Endodermal cell (in vitro differentiated cells): ENCODE data around the gene SEMA6D. TPM values are rescaled to one million over a fixed set of nuclear protein-coding genes. Genes with fewer than 3 reads are reported as not detected.
A peak's percentile ranks its signal among the peaks of the same experiment; 100 is the strongest.

Experiments used
- DNase-seq: peaks from one replicate; pipeline ENCODE4 v3.0.0-alpha.2; 2017
- H3K27ac ChIP-seq: 2 replicates; pipeline ENCODE4 v1.5.1; 2013; ENCODE audit warnings: mild to moderate bottlenecking, low read depth, low read length, moderate library complexity
- H3K27me3 ChIP-seq: 2 replicates; pipeline ENCODE4 v1.6.1; 2013; ENCODE audit warnings: mild to moderate bottlenecking, low read length, moderate library complexity; ENCODE audit not compliant: insufficient read depth, control insufficient read depth, poor library complexity, severe bottlenecking
- H3K36me3 ChIP-seq: 2 replicates; pipeline ENCODE4 v1.7.0; 2013; ENCODE audit warnings: mild to moderate bottlenecking, low read length, moderate library complexity; ENCODE audit not compliant: control insufficient read depth, insufficient read depth
- H3K4me1 ChIP-seq: one replicate; pipeline ENCODE4 v1.7.0; 2013; ENCODE audit warnings: low read length; ENCODE audit not compliant: control insufficient read depth, insufficient read depth
- H3K4me3 ChIP-seq: 2 replicates; pipeline ENCODE4 v1.5.1; 2013; ENCODE audit warnings: mild to moderate bottlenecking, low read length, moderate library complexity
- H3K9ac ChIP-seq: 2 replicates; pipeline ENCODE4 v1.6.1; 2013; ENCODE audit warnings: mild to moderate bottlenecking, low read length, moderate library complexity; ENCODE audit not compliant: poor library complexity, severe bottlenecking; ENCODE audit errors: extremely low read depth
- H3K9me3 ChIP-seq: 2 replicates; pipeline ENCODE4 v1.6.1; 2013; ENCODE audit warnings: mild to moderate bottlenecking, low read length, moderate library complexity; ENCODE audit not compliant: control insufficient read depth
- H3K27ac Mint-ChIP-seq: 2 replicates; pipeline ENCODE4 v1.8.0; 2020; ENCODE audit warnings: mixed read lengths
- H3K27me3 Mint-ChIP-seq: 2 replicates; pipeline ENCODE4 v1.8.0; 2021; ENCODE audit warnings: mild to moderate bottlenecking, mixed read lengths; ENCODE audit not compliant: insufficient read depth
- H3K36me3 Mint-ChIP-seq: 2 replicates; pipeline ENCODE4 v1.8.0; 2020; ENCODE audit warnings: low read depth, mixed read lengths
- H3K4me1 Mint-ChIP-seq: 2 replicates; pipeline ENCODE4 v1.8.0; 2020; ENCODE audit warnings: mixed read lengths
- H3K4me3 Mint-ChIP-seq: 2 replicates; pipeline ENCODE4 v1.8.0; 2020; ENCODE audit warnings: mild to moderate bottlenecking, moderate library complexity, mixed read lengths
- H3K9me3 Mint-ChIP-seq: 2 replicates; pipeline ENCODE4 v1.8.0; 2020; ENCODE audit warnings: mild to moderate bottlenecking, mixed read lengths
- WGBS, 2 experiments: methylation state at CpG; one replicate each; pipeline versions ENCODE4 v1.1.5 to v1.1.7; 2013; ENCODE audit warnings: missing lambda C conversion rate in 2 of 2, mixed read lengths in 1 of 2; ENCODE audit not compliant: insufficient coverage in 1 of 2, insufficient read length in 1 of 2; 5-methylcytosine and 5-hydroxymethylcytosine counted together
- total RNA-seq, 2 donors: library from RNA; stranded (reverse); fragmentation: NEBNext Ultra II Directional in 1 of 2; extraction: Animal tissue kit (Norgen Biotek cat#: 25700) in 1 of 2; gene quantifications; 2 replicates in 1 of 2; 3 replicates in 1 of 2; pipeline ENCODE4 v1.2.1, GENCODE V29; 2021
- TF ChIP-seq, protein P1 (sequence below): fragments of 200-600 bp; sonication (generic); conservative IDR thresholded peaks from 2 replicates; pipeline ENCODE4 v1.5.0; 2021; ENCODE audit warnings: antibody characterized with exemption, mild to moderate bottlenecking

Gene SEMA6D
- total RNA-seq, 2 donors from 2014 or later: 23.6 to 48.7 TPM

GRCh38 chr15:47673232-47673761 is 44.0 kb upstream of the SEMA6D start:
- Mint-ChIP-seq H3K36me3 (no peaks in the 10 kb centered on the region), H3K4me1 (peaks cover 41% of the 10 kb centered on the region), H3K4me3 (peak overlapping the region; percentile 16), H3K9me3 (peaks cover 10% of the 10 kb centered on the region), H3K27ac (no peak overlapping the region), H3K27me3 (peaks cover 68% of the 10 kb centered on the region)
- H3K27ac ChIP-seq: peak overlapping the region; percentile 45
- H3K4me3 ChIP-seq: peak overlapping the region; percentile 48
- H3K9me3 ChIP-seq: peaks cover 16% of the 10 kb centered on the region
- DNase-seq: peak; percentile 61
- peaks cover 24% of the 10 kb centered on the region for H3K27me3 ChIP-seq
- H3K9ac ChIP-seq: no peak overlapping the region
- TF ChIP-seq, protein P1, sequence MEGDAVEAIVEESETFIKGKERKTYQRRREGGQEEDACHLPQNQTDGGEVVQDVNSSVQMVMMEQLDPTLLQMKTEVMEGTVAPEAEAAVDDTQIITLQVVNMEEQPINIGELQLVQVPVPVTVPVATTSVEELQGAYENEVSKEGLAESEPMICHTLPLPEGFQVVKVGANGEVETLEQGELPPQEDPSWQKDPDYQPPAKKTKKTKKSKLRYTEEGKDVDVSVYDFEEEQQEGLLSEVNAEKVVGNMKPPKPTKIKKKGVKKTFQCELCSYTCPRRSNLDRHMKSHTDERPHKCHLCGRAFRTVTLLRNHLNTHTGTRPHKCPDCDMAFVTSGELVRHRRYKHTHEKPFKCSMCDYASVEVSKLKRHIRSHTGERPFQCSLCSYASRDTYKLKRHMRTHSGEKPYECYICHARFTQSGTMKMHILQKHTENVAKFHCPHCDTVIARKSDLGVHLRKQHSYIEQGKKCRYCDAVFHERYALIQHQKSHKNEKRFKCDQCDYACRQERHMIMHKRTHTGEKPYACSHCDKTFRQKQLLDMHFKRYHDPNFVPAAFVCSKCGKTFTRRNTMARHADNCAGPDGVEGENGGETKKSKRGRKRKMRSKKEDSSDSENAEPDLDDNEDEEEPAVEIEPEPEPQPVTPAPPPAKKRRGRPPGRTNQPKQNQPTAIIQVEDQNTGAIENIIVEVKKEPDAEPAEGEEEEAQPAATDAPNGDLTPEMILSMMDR: no peak
- H3K4me1 ChIP-seq: peaks cover 23% of the 10 kb centered on the region
- WGBS, 2 experiments: 39 to 56% methylated on average over 3 to 5 of the region's 5 CpGs
- H3K36me3 ChIP-seq: no peaks in the 10 kb centered on the region

GRCh38 chr15:47674586-47675232 is 42.6 kb upstream of the SEMA6D start:
- TF ChIP-seq, protein P1: no peak
- Histone ChIP-seq H3K27me3 (peaks cover 11% of the 10 kb centered on the region), H3K9me3 (peaks cover 16% of the 10 kb centered on the region), H3K4me3 (no peak overlapping the region), H3K27ac (no peak overlapping the region), H3K36me3 (no peaks in the 10 kb centered on the region), H3K9ac (no peak overlapping the region), H3K4me1 (peaks cover 23% of the 10 kb centered on the region)
- Mint-ChIP-seq H3K27me3 (peaks cover 62% of the 10 kb centered on the region), H3K36me3 (no peaks in the 10 kb centered on the region), H3K4me3 (no peak overlapping the region), H3K27ac (no peak overlapping the region), H3K4me1 (peaks cover 41% of the 10 kb centered on the region), H3K9me3 (peaks cover 10% of the 10 kb centered on the region)
- WGBS, 2 experiments: 92 to 93% methylated on average over 7 to 8 of the region's 8 CpGs
- no peak for DNase-seq

DNA sequence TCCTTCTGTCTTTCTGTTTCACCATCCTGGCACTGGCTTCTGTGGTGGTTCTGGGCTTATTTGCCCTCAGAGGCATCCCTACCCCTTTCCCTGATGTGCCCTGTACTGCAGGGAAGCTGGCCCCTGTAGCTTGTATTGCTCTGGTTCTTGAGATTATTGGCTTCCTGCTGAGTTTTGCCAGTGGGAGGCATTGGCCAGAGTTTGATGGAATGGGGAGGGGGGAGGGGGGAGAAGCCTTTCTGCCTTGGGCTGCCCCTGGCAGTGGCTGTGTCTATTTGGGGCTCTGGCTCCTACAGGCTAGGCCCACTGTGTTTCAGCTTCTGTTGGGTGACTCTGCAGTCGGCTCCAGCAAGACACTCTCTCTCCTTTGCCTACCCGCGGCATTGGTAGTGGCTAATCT is 41.6 kb upstream of the SEMA6D start:
- Histone ChIP-seq H3K27me3 (peaks cover 9% of the 10 kb centered on the region), H3K9me3 (peaks cover 16% of the 10 kb centered on the region), H3K4me3 (no peak overlapping the region), H3K27ac (no peak overlapping the region), H3K36me3 (no peaks in the 10 kb centered on the region), H3K9ac (no peak overlapping the region), H3K4me1 (peaks cover 16% of the 10 kb centered on the region)
- Mint-ChIP-seq H3K36me3 (no peaks in the 10 kb centered on the region), H3K27ac (no peak overlapping the region), H3K27me3 (peaks cover 58% of the 10 kb centered on the region), H3K9me3 (peaks cover 10% of the 10 kb centered on the region), H3K4me3 (no peak overlapping the region), H3K4me1 (peaks cover 33% of the 10 kb centered on the region)
- TF ChIP-seq, protein P1: no peak
- DNase-seq: peak; percentile 71
- WGBS, 2 experiments: 43 to 48% methylated on average over 1 to 3 of the region's 3 CpGs
